Inflammatory macrophage (primary cell): ENCODE measurements around the gene ARHGEF11.

ENCODE experiments used
- DNase-seq, 2 donors: peaks; one replicate each; pipeline ENCODE4 v3.0.0-alpha.2; 2020 to 2022

The ARHGEF11 gene

DNA sequence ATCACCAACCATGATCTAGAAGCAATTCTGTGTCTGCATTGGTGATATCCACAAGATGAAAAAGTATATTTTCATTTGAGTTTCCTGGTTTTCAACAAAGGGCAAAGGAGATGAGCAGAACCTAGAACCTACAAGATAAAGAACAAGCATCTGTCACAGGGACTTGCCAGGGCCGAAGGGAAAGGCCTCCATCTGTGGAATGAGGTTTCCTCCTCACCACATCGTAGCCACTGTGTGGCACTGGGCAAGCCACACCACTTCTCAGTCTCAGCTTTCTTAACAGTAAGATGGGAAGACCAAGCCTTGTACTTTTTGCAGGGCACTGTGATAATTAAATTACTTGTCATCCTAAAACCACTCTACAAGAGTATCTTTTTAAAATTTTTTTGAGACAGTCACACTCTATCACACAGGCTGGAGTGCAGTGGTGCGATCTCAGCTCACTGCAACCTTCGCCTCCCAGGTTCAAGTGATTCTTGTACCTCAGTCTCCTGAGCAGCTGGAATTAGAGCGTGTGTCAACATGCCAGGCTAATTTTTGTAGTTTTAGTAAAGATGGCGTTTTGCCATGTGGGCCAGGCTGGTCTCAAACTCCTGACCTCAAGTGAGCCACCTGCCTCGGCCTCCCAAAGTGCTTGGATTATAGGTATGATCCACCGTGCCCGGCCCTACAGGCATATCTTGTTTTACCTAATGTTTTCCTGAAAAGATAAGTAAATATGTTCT, 45.8 kb downstream of the ARHGEF11 start:
- no peak for DNase-seq

DNA sequence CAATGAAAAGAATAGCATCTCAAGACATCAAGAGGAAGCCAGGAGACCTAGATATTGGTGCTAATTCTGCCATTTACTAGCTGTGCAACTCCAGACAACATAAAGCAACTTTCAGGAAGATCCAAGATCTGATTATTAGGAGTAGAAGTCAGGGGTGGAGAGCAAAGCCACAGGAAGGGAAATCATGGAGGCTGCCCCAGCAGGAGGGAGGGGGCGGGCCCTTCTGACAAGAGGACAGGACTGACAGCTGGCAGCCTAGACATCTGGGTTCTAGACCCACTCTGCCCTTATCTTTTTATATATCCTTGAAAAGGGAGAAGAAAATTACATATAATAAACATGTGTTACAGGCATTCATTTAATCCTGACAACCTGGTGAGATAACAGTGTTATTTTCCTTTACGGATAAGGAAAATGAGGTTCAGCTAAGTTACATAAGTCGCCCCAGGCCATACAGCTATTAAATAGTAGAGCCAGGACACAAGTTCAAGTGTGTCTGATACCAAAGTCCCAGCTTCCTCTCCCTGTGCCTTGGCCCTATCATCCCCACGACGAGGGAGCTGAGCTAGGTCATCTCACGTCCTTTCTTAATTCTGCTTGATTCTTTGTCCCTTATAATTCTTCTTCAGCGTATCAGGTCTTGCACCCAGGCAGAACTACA, 46.6 kb downstream of the ARHGEF11 start:
- DNase-seq, result no peak

DNA sequence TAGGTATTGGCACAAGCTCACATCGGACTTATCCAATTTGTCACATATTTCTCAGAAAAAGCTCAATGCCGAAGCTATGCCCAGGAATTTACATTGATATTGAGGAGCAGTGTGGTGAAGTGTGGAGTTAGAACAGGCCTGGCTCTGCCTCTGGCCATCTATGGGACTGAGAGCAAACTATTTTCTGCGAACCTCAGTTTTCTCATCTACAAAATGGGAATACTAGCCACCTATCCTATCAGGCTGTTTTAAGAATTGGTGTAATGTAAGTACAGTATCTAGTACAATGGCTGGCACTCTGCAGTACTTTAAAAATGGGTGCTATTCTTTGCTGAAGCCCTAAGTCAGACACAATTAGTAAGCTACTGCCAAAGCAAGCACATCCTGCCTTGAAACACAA, 47.2 kb downstream of the ARHGEF11 start:
- no peak for DNase-seq

DNA sequence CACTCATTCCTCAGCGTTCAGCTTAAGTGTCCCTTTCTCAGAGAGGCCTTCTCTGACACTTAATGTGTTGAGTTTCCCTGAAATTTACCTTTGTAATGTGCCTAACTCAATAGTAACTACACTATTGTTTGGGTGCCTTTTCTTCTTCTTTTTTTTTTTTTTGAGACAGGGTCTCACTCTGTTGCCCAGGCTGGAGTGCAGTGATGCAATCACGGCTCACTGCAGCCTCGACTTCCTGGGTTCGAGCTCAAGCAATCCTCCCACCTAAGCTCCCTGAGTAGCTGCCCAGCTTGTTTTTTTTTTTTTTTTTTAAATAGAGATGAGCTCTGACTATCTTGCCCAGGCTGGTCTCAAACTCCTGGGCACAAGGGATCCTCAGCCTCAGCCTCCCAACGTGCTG, 50.1 kb downstream of the ARHGEF11 start:
- no peak for DNase-seq

DNA sequence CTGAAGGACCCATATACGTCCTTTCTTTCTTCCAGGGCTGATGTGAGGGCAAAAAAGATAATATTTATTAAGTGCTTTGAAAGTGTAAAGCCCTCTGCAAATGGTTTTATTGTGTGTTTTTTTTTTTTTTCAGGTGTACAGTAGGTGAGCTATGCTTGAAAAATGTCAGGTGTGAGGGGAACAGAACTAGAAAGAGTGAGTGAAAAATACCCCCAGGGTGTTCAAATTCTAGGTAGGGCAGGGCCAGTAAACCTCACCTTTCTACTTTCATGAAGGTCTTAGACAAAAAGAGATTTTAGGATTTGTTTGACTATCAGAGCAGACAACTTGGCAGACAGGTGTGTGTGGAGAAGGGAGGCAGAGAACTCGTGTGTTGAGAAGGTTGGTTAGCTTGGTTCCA, 51.3 kb downstream of the ARHGEF11 start:
- no peak for DNase-seq

- no peak for DNase-seq
Observed at GRCh38 chr1:156993426-156994147, 52.0 kb downstream of the ARHGEF11 start.

DNA sequence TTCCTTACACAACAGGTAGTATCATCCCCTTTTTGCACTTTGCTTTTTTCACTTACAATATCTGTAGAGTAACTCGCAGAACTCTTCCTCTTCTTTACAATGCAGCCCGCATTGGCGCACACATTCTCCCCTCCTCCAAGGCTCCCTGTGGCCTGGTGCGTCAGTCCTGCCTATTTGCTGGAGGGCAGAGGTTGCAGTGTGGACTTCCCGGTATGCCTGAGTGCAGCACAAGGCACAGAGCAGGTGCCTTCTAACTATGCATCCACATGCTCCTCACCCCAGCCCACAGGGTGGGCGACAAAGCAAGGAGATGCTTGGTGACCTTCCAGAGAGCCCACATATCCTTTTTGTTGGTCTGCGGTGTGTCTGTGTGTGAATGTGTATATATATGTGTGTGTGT, 53.3 kb downstream of the ARHGEF11 start:
- no peak for DNase-seq

- DNase-seq, result no peak
Observed at GRCh38 chr1:156987715-156988114, 57.8 kb downstream of the ARHGEF11 start.

DNA sequence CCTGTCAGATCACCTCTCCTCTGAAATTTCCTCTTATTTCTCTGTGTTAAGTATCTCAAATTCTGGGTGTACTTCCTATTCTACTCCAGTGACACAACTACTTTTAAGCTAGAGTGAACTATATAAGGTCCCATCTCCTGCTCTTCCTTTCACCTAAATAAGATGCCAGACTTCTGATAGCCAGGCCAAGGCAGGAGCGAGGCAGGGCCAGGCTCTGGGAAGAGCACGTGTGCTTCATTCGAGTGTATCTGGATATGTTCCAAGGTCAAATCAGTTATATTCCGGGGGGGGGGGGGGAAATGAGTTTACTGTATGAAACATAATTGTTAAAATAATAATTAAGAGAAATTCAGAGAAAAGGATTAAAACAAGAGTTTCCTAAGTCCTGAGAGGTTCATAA, 65.0 kb downstream of the ARHGEF11 start:
- no peak for DNase-seq

DNA sequence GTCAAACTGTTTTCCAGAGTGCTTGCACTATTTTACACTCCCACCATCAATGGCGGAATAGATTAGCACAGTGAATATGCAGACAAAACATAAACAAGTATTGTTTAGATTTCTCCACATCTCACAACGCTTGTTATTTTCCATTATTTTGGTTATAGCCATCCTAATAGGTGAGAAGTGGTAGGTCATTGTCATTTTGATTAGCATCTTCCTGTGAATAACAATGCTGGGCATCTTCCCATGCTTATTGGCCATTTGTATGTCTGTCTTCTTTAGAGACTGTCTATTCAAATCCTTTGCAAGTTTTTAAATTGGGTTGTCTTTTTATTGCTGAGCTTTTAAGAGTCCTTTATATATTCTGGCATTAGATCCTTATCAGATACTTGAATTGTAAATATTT, 70.5 kb downstream of the ARHGEF11 start:
- DNase-seq, result no peak

GRCh38 chr1:156973417-156973816, 72.1 kb downstream of the ARHGEF11 start:
- DNase-seq, result no peak

GRCh38 chr1:156970017-156970416, 75.5 kb downstream of the ARHGEF11 start:
- DNase-seq, result no peak

DNA sequence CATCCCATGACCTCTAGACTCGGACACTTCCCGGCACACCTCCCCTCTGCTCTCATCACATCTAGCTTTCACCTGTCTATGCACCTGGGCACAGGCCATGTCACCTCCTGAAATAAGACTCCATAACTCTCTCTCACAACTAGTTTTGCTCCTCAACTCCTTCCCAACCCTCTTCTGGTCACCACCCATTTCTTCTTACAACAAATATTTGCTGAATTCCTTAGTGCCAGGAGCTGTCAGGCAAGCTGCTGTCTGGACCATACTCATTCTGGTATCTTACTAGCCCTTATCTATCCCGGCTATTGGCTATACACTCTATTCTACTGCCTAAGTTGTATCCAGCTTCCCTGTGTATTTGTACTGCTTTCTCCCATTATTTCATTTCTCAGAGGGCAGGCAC, 76.0 kb downstream of the ARHGEF11 start:
- no peak for DNase-seq

DNA sequence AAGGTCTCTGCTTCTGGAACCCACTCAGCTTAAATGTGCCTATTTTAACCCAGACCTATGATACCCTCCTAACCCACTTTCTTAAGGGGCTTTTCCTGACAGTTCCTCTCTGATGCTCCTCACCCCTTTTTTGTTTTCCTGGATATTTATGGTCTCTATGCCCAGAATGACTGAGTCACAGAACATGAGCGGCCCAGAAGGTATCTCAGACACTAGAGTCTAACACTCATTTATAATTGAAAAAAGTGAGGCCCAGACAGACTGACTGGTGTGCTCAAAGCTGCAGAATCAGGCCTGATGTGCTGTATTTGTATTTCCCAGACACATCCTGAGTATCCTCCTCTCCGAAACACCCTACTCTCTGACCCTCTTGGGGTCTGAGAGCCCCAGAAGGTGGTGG, 81.1 kb downstream of the ARHGEF11 start:
- DNase-seq, result no peak

DNA sequence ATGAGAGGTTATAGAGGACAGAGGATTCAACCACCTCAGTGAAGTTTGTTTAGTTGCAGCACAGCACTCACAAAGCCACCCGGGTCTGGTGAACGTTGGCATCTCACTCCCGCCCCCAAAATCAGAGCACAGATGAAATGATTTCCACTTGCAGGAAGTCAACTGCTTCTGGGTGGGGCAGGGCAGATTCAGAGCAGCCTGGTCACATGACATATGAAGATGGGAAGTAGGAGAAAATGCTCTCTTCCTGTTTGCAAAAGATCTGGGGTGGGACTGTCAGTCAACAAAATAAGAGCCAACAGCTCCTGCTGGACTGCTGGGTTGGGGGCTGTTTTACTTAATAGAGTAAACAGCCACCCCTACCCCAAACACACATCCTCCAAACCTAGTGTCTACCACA, 81.9 kb downstream of the ARHGEF11 start:
- DNase-seq, result peak; percentile 85 to 87

DNA sequence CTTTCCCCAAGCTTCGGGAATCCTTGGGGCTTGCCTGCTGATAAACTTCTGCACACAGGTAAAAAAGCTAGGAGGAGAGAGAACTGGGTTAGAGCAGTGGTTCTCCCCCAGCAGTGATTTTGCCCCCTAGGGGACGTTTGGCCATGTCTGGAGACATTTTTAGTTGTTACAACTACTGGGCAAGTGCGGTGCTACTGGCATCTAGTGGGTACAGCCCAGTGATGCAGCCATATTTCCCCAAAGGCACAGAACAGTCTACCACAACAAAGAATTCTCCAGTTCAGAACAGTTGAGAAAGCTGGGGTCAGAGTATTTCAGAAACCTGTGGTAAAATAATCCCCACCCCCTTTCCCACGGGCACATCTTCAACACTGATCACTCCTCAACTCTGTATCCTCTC, 83.8 kb downstream of the ARHGEF11 start:
- peak; percentile 40 for DNase-seq

DNA sequence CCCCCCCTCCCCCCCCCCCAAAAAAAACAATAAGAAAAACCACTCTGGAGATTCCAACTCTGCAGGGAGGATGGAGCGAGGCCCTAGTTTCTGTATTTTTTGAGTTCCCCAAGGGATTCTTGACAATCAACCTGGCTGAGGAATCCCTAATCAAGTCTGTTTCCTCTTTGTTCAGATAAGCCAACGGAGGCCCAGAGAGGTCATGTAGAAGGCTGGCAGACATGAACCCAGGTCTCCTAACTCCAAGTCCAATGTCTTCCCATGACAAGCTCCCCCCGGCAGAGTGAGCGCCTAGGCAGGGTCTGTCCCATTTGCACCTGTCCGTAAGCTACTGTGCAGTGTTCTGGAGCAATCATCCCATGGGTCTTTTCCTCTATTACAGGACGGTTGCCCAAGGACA, 85.6 kb downstream of the ARHGEF11 start:
- DNase-seq, result no peak

- DNase-seq, result no peak
Observed at GRCh38 chr1:156959414-156959813, 86.1 kb downstream of the ARHGEF11 start.

- no peak for DNase-seq
Observed at GRCh38 chr1:156958247-156958714, 87.3 kb downstream of the ARHGEF11 start.

DNA sequence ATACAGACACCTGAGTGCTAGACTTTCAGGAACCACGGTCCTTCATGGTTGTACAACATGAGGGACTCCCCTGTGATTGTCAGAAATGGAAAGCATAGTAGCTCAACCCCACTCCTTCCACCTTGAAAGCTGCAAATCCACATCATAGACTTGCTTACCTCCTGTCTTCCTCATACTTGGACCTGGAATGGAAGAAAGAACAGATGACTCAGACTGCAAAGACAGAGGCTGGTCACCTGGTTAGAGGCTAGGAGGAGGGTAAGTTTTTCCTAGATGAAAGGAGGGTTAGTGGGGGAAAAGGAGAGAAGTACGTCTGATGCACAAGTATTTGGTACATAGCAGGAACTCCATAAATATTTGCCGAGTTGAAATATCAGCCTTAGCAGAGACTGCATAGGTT, 87.9 kb downstream of the ARHGEF11 start:
- no peak for DNase-seq

DNA sequence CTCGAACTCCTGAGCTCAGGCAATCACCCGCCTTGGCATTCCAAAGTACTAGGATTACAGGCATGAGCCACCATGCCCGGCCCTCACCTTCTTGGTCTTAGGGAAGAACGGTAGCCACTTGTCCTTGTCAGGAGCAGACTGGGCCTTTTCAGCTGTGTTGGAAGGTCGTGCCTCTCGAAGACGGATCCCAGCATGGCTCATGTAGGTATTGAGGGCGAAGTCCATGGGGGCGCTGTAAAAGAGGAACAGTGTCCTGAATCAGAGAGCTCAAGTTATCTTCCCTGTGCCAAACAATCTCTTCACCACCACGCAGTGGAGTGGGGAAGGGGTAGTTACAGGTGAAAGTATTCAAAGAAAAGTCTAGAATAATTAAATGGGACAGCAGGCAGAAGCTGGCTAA, 89.2 kb downstream of the ARHGEF11 start:
- no peak for DNase-seq

DNA sequence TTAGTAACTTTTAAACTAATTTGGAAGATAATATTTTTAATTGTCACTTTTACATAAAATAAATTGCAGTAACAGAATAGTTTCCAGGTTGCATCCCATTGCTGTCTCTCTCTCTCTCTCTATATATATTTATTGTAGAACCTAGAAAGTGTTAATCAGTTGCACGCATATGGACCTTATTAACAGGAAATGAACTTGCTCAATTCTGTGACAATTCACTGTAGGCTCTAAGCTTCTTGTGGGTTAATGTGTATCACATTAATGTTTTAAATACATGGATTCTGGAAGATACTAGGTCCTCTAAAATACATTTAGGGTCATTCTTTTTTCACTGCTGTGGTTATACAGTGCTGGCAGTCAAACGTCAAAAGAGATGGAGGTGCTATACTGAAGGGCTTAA, 92.0 kb downstream of the ARHGEF11 start:
- DNase-seq, result no peak

DNA sequence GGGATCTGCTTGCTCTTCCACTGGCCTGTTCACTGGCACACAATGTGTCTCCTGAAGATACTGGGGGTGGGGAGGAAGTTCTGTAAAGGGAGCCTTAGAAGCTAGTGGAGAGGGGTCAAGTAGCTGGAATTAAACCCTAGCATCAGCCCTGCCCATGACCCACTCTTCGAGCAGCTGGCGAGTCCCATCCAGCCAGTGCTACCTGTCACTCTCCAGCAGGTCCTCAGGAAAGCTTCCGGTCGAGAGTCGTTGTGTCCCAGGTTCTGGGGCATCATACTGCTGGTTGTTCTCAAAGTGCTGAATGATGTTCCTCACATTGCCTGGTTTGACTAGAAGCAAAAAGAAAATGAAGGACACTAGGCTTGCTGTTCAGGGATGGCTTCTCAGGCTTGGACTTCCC, 94.2 kb downstream of the ARHGEF11 start:
- no peak for DNase-seq

GRCh38 chr1:156949127-156949526, 96.4 kb downstream of the ARHGEF11 start:
- no peak for DNase-seq
